ENCODE data around the gene ZSCAN22.
"Not testable (repeated sequence)": the region's sequence is repeated elsewhere in the genome, so short reads cannot be mapped to it uniquely, and the experiment has no call there.

Gene ZSCAN22

GRCh38 chr19:58319241-58319640 is 7.6 kb upstream of the ZSCAN22 start:
- no peak for DNase-seq

GRCh38 chr19:58325311-58326022 is 1.3 kb upstream of the ZSCAN22 start:
- DNase-seq = no peak

- no peak for DNase-seq
Observed at GRCh38 chr19:58326501-58326913, 287 bp upstream of the ZSCAN22 start.

GRCh38 chr19:58328999-58329398 is 2.2 kb downstream of the ZSCAN22 start:
- no peak for DNase-seq

GRCh38 chr19:58330458-58330857 is 3.7 kb downstream of the ZSCAN22 start:
- no peak for DNase-seq

- no peak for DNase-seq
Observed at GRCh38 chr19:58332697-58333096, 5.9 kb downstream of the ZSCAN22 start.

- DNase-seq = no peak
Observed at GRCh38 chr19:58334691-58335249, 8.0 kb downstream of the ZSCAN22 start.

- no peak for DNase-seq
Observed at GRCh38 chr19:58335630-58336029, 8.8 kb downstream of the ZSCAN22 start.

- DNase-seq = no peak
Observed at GRCh38 chr19:58336216-58336615, 9.4 kb downstream of the ZSCAN22 start.

GRCh38 chr19:58336820-58337219 is 10.0 kb downstream of the ZSCAN22 start:
- no peak for DNase-seq

- no peak for DNase-seq
Observed at GRCh38 chr19:58338336-58338735, 11.5 kb downstream of the ZSCAN22 start.

- no peak for DNase-seq
Observed at GRCh38 chr19:58338825-58339558, 12.2 kb downstream of the ZSCAN22 start.

- no peak for DNase-seq
Observed at GRCh38 chr19:58345558-58345957, 18.8 kb downstream of the ZSCAN22 start.

- peak in 1 of 2 experiments; percentile 55 for DNase-seq
Observed at GRCh38 chr19:58346961-58347929, 20.5 kb downstream of the ZSCAN22 start.

GRCh38 chr19:58348080-58348479 is 21.3 kb downstream of the ZSCAN22 start:
- DNase-seq = not testable (repeated sequence)

GRCh38 chr19:58349590-58349989 is 22.8 kb downstream of the ZSCAN22 start:
- no peak for DNase-seq

GRCh38 chr19:58350001-58350861 is 23.4 kb downstream of the ZSCAN22 start:
- no peak for DNase-seq

- no peak for DNase-seq
Observed at GRCh38 chr19:58350871-58351557, 24.2 kb downstream of the ZSCAN22 start.

- DNase-seq = no peak
Observed at GRCh38 chr19:58351558-58351878, 24.7 kb downstream of the ZSCAN22 start.

- no peak for DNase-seq
Observed at GRCh38 chr19:58351990-58352755, 25.4 kb downstream of the ZSCAN22 start.

Data from SW 1271 (cell line).